OCI-LY7 (cell line): Measurements from ENCODE around the gene TMEM144. TPM values are rescaled to one million over a fixed set of nuclear protein-coding genes. Genes with fewer than 3 reads are reported as not detected.

ENCODE experiments used
- total RNA-seq, 2 experiments: library from RNA; depleted of rRNA in 1 of 2; stranded (reverse); fragments of >200 nt in 1 of 2; shearing (Covaris generic) in 1 of 2; gene quantifications; 2 replicates each; pipeline ENCODE4 v1.2.3, GENCODE V29; 2014 to 2022

The TMEM144 gene
- total RNA-seq, 2 experiments from 2014 or later, result 0.30 TPM; not detected in 1

Other genes with a start within 250 kb of the TMEM144 start
- gene GASK1B, start 37.5 kb upstream of the TMEM144 start, total RNA-seq (2014; rRNA removed; shearing (Covaris generic)), result 0.25 and 0.33 TPM in 2 replicates
- gene GASK1B, start 37.5 kb upstream of the TMEM144 start, total RNA-seq (2022), result 4.4 and 5.1 TPM in 2 replicates